MG63 (cell line): ENCODE results near the gene ISOC1. TPM values are rescaled to one million over a fixed set of nuclear protein-coding genes. Genes with fewer than 3 reads are reported as not detected.

Experiments used
- DNase-seq: peaks from one replicate; pipeline ENCODE4 v3.0.0-alpha.2; 2020
- H3K27me3 ChIP-seq: fragments of 250-450 bp; sonication (Bioruptor Pico); 2 replicates; pipeline ENCODE4 v1.5.1; 2020; ENCODE audit warnings: mild to moderate bottlenecking, moderate library complexity
- H3K36me3 ChIP-seq: fragments of 250-450 bp; sonication (Bioruptor Pico); 2 replicates; pipeline ENCODE4 v1.5.1; 2020; ENCODE audit warnings: mild to moderate bottlenecking, moderate library complexity
- H3K4me3 ChIP-seq: fragments of 250-450 bp; sonication (Bioruptor Pico); 2 replicates; pipeline ENCODE4 v1.5.1; 2020; ENCODE audit warnings: mild to moderate bottlenecking, moderate library complexity
- H3K9me3 ChIP-seq: fragments of 250-450 bp; sonication (Bioruptor Pico); 2 replicates; pipeline ENCODE4 v1.5.1; 2020; ENCODE audit warnings: mild to moderate bottlenecking, moderate library complexity
- total RNA-seq: library from RNA; depleted of rRNA; stranded (reverse); fragments of >200 nt; shearing (Covaris generic); gene quantifications from 2 replicates; pipeline ENCODE4 v1.2.3, GENCODE V29; 2014; ENCODE audit warnings: low replicate concordance; rRNA removed

The ISOC1 gene
- 13.1 and 22.7 TPM in 2 replicates for total RNA-seq

GRCh38 chr5:129094087-129094923 is at the start of gene ISOC1:
Gene ISOC1 (plus strand): TSS chr5:129094749. CDS start chr5:129094767, 18 bp downstream.
- H3K36me3 ChIP-seq = no peaks in the 10 kb centered on the region
- DNase-seq = peak; percentile 96
- H3K27me3 ChIP-seq = no peaks in the 10 kb centered on the region
- peak within 1 kb of the TSS; percentile 85 for H3K4me3 ChIP-seq
- no peaks in the 10 kb centered on the region for H3K9me3 ChIP-seq

DNA sequence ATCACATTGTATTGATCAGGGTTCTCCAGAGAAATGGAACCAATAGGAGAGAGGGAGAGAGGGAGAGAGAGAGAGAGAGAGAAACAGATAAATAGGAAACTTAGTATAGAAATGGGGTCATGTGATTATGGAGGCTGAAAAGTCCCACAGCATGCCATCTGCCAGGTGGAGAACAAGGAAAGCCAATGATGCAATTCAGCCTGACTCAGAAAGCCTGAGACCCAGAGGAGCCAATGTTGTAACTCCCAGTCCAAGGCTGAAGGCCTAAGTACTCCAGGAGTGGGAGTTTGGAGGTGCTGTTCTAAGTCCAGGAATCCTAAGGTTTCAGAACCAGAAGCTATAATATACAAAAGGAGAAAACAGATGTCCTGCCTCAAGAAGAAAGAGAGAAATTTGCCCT is 48.4 kb upstream of the ISOC1 start:
- no peak for DNase-seq
- no peaks in the 10 kb centered on the region for H3K36me3 ChIP-seq
- no peaks in the 10 kb centered on the region for H3K27me3 ChIP-seq
- no peak overlapping the region for H3K4me3 ChIP-seq
- peaks cover 15% of the 10 kb centered on the region for H3K9me3 ChIP-seq

DNA sequence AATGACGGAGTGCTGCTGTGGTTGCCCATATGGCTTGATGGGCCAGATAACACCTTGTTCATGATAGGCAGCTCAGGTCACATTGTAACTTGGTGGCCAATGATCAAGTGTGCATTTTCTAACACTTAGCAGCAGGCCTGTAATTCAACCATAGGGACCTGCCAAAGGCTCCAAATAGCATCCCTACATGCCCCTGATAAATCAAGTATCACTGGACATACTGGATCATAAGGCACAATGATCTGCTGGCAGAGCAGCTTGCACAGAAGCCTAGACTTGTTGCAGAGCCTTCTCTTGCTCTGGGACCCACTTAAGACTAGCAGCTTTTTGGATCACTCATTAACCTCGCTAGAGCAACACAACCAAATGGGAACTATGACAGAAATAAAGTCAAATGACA is 46.0 kb upstream of the ISOC1 start:
- Histone ChIP-seq H3K27me3 (no peaks in the 10 kb centered on the region), H3K9me3 (peaks cover 15% of the 10 kb centered on the region), H3K4me3 (no peak overlapping the region), H3K36me3 (no peaks in the 10 kb centered on the region)
- no peak for DNase-seq

DNA sequence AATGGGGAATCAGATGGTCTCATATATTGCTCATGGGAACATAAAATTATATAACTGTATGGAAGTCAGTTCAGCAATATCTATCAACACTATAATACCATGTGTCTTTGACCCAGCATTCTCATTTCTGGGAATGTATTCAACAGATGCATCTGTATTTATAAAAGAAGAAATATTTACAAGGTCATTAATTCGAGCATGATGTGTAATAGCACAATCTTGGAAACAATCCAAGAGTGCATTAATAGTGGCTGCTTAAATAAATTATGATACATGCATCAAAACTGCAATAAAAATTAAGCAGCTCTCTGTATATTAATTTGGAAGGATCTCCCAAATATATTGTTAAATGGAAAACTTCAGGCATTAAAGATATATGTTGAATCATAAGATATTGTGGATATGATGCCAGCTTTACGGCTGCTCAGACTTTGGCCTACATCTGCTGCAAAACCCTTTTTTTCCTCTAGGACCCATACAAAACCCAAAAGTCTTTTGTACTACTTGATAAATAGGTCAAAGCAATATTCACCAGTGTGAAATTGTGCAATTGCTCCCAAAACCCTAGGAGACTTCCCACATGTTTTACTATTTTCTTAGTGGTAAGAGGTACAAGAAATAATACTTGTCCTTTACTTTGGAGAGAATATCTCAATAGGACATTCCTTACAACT is 45.3 kb upstream of the ISOC1 start:
- DNase-seq = no peak
- H3K27me3 ChIP-seq = no peaks in the 10 kb centered on the region
- peaks cover 14% of the 10 kb centered on the region for H3K9me3 ChIP-seq
- H3K36me3 ChIP-seq = no peaks in the 10 kb centered on the region
- no peak overlapping the region for H3K4me3 ChIP-seq

- H3K4me3 ChIP-seq = no peak overlapping the region
- H3K27me3 ChIP-seq = no peaks in the 10 kb centered on the region
- no peaks in the 10 kb centered on the region for H3K9me3 ChIP-seq
- H3K36me3 ChIP-seq = no peaks in the 10 kb centered on the region
- DNase-seq = no peak
These were observed 43.3 kb upstream of the ISOC1 start for GRCh38 chr5:129051283-129051682.

GRCh38 chr5:129053438-129053837 is 41.1 kb upstream of the ISOC1 start:
- DNase-seq = no peak
- Histone ChIP-seq H3K4me3 (no peak overlapping the region), H3K9me3 (peaks cover 3% of the 10 kb centered on the region), H3K27me3 (no peaks in the 10 kb centered on the region), H3K36me3 (no peaks in the 10 kb centered on the region)

DNA sequence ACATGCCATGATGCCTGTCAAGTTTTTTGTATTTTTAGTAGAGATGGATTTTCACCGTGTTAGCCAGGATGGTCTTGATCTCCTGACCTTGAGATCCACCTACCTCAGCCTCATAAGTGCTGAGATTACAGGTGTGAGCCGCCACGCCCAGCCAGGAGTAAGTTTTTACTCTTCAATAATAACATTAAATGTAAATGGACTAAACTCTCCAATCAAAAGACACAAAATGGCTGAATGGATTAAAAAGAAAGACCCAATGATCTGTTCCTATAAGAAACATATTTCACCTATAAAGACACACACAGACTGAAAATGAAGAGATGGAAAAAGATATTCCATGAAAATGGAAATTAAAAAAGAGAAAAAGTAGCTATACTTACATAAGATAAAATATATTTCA is 37.2 kb upstream of the ISOC1 start:
- DNase-seq = no peak
- Histone ChIP-seq H3K27me3 (no peaks in the 10 kb centered on the region), H3K4me3 (no peak overlapping the region), H3K36me3 (no peaks in the 10 kb centered on the region), H3K9me3 (peaks cover 3% of the 10 kb centered on the region)

- Histone ChIP-seq H3K36me3 (no peaks in the 10 kb centered on the region), H3K4me3 (no peak overlapping the region), H3K9me3 (peaks cover 3% of the 10 kb centered on the region), H3K27me3 (no peaks in the 10 kb centered on the region)
- no peak for DNase-seq
These were observed 32.7 kb upstream of the ISOC1 start for GRCh38 chr5:129061849-129062248.

DNA sequence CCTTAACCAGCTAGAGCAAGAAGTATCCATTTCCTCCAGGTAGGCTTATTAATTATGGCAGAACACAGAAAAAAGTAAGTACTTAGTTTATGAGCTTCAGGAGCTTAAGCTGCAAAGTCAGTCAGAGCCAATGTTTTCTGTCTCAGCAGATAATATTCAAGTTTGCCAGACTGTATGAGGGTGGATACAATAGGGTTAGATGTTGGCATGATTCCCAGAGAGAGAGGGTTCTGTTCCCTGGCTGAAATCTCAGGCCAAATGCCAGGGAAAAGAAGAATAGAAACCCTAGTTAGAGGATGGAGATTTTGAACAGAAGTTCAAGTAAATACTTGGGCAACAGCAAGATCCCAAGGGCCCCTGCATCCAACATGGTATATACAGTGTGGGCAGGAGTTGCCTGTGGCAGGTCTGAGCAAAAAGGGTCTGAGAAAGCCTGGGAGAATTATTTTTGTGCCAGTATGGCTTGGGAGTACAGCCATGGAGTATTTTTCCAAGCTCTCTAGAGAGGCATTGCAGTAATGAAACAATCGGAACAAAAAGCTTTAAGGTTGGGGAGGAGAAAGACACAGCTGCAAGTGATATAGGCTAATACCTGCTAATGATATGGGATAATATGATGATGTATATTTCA is 31.0 kb upstream of the ISOC1 start:
- Histone ChIP-seq H3K4me3 (no peak overlapping the region), H3K9me3 (no peaks in the 10 kb centered on the region), H3K27me3 (no peaks in the 10 kb centered on the region), H3K36me3 (no peaks in the 10 kb centered on the region)
- peak; percentile 9 for DNase-seq

DNA sequence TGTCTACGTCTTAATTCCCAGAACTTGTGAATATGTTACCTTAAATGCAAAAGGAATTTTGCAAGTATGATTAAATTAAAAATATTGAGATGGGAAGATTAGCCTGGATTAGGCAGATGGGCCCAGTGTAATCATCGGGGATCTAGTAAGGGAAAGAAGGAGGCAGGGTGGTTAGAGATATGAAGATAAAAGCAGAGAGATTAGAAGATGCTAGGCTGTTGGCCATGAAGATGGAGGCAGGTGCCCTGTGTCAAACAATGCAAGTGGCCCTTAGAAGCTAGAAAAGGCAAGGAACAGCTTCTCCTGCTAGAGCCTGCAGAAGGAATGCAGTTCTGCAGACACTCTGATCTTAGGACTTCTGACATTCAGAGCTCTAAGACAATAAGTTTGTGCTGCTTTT is 28.8 kb upstream of the ISOC1 start:
- no peak for DNase-seq
- H3K4me3 ChIP-seq = no peak overlapping the region
- no peaks in the 10 kb centered on the region; the same call in 1 of the 2 replicates for H3K27me3 ChIP-seq
- no peaks in the 10 kb centered on the region for H3K36me3 ChIP-seq
- no peaks in the 10 kb centered on the region for H3K9me3 ChIP-seq

- Histone ChIP-seq H3K27me3 (no peaks in the 10 kb centered on the region; the same call in 1 of the 2 replicates), H3K36me3 (no peaks in the 10 kb centered on the region), H3K9me3 (no peaks in the 10 kb centered on the region), H3K4me3 (no peak overlapping the region)
- no peak for DNase-seq
These were observed 26.8 kb upstream of the ISOC1 start for GRCh38 chr5:129067745-129068144.

DNA sequence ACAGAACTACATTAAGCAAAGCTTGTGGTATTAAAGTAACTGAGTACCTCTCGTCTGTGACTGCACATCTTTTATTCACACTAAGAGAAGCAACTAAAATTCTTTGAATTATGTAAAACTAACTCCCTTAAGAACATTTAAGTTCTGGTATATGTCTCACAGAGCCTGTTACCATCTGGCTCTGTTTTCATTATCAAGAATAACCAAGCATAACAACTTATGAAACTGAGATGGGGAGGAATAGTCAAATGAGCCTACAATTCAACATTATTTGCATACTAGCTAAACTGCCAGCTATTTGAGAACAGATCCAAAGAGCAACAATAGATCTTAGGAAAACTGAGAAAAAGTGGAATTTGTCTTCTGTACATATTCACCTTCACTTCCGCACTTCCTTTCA is 25.3 kb upstream of the ISOC1 start:
- DNase-seq = no peak
- no peaks in the 10 kb centered on the region; the same call in 1 of the 2 replicates for H3K27me3 ChIP-seq
- no peaks in the 10 kb centered on the region for H3K9me3 ChIP-seq
- H3K36me3 ChIP-seq = no peaks in the 10 kb centered on the region
- H3K4me3 ChIP-seq = no peak overlapping the region

GRCh38 chr5:129073111-129073510 is 21.4 kb upstream of the ISOC1 start:
- Histone ChIP-seq H3K9me3 (no peaks in the 10 kb centered on the region; the same call in 1 of the 2 replicates), H3K27me3 (no peaks in the 10 kb centered on the region; the same call in 1 of the 2 replicates), H3K36me3 (no peaks in the 10 kb centered on the region), H3K4me3 (no peak overlapping the region)
- DNase-seq = no peak

DNA sequence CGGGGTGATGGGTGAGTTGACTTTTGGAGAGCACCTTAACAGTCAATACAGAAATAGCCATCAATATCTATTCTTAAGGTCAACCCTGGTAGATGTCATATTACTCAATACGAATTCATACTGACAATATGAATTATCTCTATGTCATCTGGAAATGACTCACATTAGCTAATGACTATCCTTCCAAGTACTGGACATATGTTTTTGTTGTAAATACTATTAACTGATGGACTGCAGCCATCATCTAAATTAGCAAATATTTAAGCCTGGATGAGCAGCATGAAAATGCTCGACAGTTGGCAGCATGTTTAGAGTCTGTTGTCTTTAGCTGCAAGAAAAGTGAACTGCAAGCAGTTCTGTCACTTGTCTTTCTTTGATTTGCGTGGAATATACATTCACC is 19.6 kb upstream of the ISOC1 start:
- Histone ChIP-seq H3K27me3 (no peaks in the 10 kb centered on the region; the same call in 1 of the 2 replicates), H3K4me3 (no peak overlapping the region), H3K36me3 (no peaks in the 10 kb centered on the region), H3K9me3 (no peaks in the 10 kb centered on the region; the same call in 1 of the 2 replicates)
- DNase-seq = peak; percentile 36

DNA sequence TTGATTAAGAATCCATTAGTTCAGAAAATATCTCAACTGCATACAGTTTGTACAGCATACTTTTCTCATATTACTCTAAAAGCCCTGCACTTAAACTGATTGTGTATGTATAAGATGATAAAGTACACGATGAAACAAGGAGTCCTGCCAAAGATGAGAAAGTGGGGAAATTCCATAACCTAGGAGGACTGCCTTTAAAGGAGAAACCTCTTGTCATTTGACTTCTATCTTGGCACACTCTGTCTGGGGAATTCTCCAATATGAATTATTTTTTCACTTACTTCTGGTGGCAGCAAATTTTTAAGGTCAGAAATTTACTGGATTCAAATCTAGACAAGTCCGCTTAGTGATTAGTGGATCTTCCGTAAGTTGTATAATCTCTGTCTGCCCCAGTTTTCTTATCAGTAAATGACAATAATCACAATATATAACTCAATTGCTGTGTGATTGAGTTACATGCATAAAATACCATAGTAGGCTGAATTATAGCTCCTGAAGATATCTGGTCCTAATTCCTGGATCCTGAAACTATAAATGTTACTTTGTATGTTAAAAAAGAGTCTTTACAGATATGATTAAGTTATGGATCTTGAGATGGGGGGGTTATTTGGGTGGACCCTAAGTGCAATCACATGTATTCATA is 17.0 kb upstream of the ISOC1 start:
- Histone ChIP-seq H3K9me3 (no peaks in the 10 kb centered on the region; the same call in 1 of the 2 replicates), H3K27me3 (no peaks in the 10 kb centered on the region), H3K4me3 (no peak overlapping the region), H3K36me3 (no peaks in the 10 kb centered on the region)
- no peak for DNase-seq

DNA sequence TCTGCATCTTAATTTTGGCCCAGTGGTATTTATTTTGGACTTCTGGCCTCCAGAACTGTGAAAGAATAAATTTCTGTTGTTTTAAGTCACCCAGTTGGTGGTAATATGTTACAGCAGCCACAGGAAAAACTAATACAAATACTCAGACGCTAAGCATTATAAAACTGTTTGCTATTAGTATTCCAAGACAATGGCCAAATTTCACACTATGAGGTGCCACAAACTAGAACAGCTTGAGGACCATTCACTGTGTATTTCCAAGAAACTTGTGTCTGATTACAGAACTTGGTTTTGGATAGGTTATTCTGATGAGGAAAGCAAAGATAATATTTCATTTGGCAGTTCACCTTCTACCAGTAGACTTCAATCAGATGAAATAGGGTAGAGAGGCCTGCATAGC is 16.3 kb upstream of the ISOC1 start:
- H3K4me3 ChIP-seq = no peak overlapping the region
- no peaks in the 10 kb centered on the region for H3K36me3 ChIP-seq
- H3K9me3 ChIP-seq = no peaks in the 10 kb centered on the region; the same call in 1 of the 2 replicates
- no peaks in the 10 kb centered on the region for H3K27me3 ChIP-seq
- no peak for DNase-seq

- no peak for DNase-seq
- H3K27me3 ChIP-seq = no peaks in the 10 kb centered on the region
- H3K36me3 ChIP-seq = no peaks in the 10 kb centered on the region
- no peaks in the 10 kb centered on the region; the same call in 1 of the 2 replicates for H3K9me3 ChIP-seq
- no peak overlapping the region for H3K4me3 ChIP-seq
These were observed 15.9 kb upstream of the ISOC1 start for GRCh38 chr5:129078660-129079059.
